CD14-positive monocyte (primary cell): ENCODE measurements around the gene ARID4B. TPM values are rescaled to one million over a fixed set of nuclear protein-coding genes. Genes with fewer than 3 reads are reported as not detected.

Source experiments
- DNase-seq, 3 donors: peaks; one replicate each; pipeline ENCODE4 v3.0.0-alpha.2; 2011 to 2022
- H2AFZ ChIP-seq: 2 replicates; pipeline ENCODE4 v1.6.0; 2012; ENCODE audit warnings: mild to moderate bottlenecking, low read depth, low read length, inconsistent platforms; ENCODE audit not compliant: insufficient read depth, poor library complexity, severe bottlenecking
- H3K27ac ChIP-seq, 2 donors: 1 replicate in 1 of 2; 2 replicates in 1 of 2; pipeline ENCODE4 v1.5.1; 2012 to 2013; ENCODE audit warnings: low read length in 2 of 2, control low read depth in 1 of 2, inconsistent platforms in 1 of 2, low read depth in 1 of 2, mild to moderate bottlenecking in 1 of 2
- H3K27me3 ChIP-seq, 2 donors: one replicate each; pipeline versions ENCODE4 v1.6.0 to v1.6.1; 2011 to 2013; ENCODE audit warnings: low read length in 2 of 2; ENCODE audit not compliant: control insufficient read depth in 2 of 2, insufficient read depth in 2 of 2
- H3K36me3 ChIP-seq, 2 donors: replicated peaks in 1 of 2; 1 replicate in 1 of 2; 2 replicates in 1 of 2; pipeline versions ENCODE4 v1.5.1 to v1.6.1; 2012 to 2013; ENCODE audit warnings: low read length in 2 of 2, control low read depth in 1 of 2, inconsistent platforms in 1 of 2, mild to moderate bottlenecking in 1 of 2; ENCODE audit not compliant: insufficient read depth in 2 of 2, control insufficient read depth in 1 of 2
- H3K4me1 ChIP-seq, 2 donors: 1 replicate in 1 of 2; 2 replicates in 1 of 2; pipeline versions ENCODE4 v1.5.1 to v1.6.1; 2012 to 2013; ENCODE audit warnings: low read length in 2 of 2, control low read depth in 1 of 2, inconsistent platforms in 1 of 2, mild to moderate bottlenecking in 1 of 2, moderate library complexity in 1 of 2; ENCODE audit not compliant: insufficient read depth in 2 of 2, control insufficient read depth in 1 of 2
- H3K4me2 ChIP-seq: replicated peaks from 2 replicates; pipeline ENCODE3; 2012; ENCODE audit warnings: low read length, moderate library complexity, mild to moderate bottlenecking; ENCODE audit not compliant: poor library complexity, severe bottlenecking; ENCODE audit errors: extremely low read depth
- H3K4me3 ChIP-seq, 3 experiments: fragments of 200-600 bp in 1 of 3; sonication (generic) in 1 of 3; replicated peaks in 1 of 3; 1 replicate in 2 of 3; 2 replicates in 1 of 3; pipeline ENCODE4 v1.5.1; 2011 to 2013; ENCODE audit warnings: low read length in 3 of 3, mild to moderate bottlenecking in 3 of 3, control low read depth in 2 of 3, low read depth in 2 of 3, inconsistent platforms in 1 of 3, moderate library complexity in 1 of 3
- H3K79me2 ChIP-seq: 2 replicates; pipeline ENCODE4 v1.6.0; 2012; ENCODE audit warnings: mild to moderate bottlenecking, control low read depth, inconsistent platforms, low read length, moderate library complexity; ENCODE audit not compliant: insufficient read depth
- H3K9ac ChIP-seq: 2 replicates; pipeline ENCODE4 v1.6.0; 2017; ENCODE audit warnings: low read length, mild to moderate bottlenecking; ENCODE audit not compliant: insufficient read depth, poor library complexity, severe bottlenecking
- H3K9me3 ChIP-seq, 2 donors: replicated peaks in 1 of 2; 1 replicate in 1 of 2; 2 replicates in 1 of 2; pipeline versions ENCODE4 v1.5.1 to v1.6.1; 2012 to 2013; ENCODE audit warnings: low read length in 2 of 2, control low read depth in 1 of 2; ENCODE audit not compliant: control insufficient read depth in 1 of 2, insufficient read depth in 1 of 2
- H4K20me1 ChIP-seq: 2 replicates; pipeline ENCODE4 v1.6.0; 2012; ENCODE audit warnings: mild to moderate bottlenecking, low read length, control low read depth, moderate library complexity; ENCODE audit not compliant: insufficient read depth
- H3K27ac Mint-ChIP-seq, 7 donors: one replicate each; pipeline ENCODE4 v1.8.0; 2020; ENCODE audit warnings: mild to moderate bottlenecking in 7 of 7, mixed read lengths in 7 of 7, moderate library complexity in 6 of 7, inconsistent platforms in 2 of 7
- H3K27me3 Mint-ChIP-seq, 3 donors: one replicate each; pipeline ENCODE4 v1.8.0; 2021 to 2022; ENCODE audit warnings: low read depth in 3 of 3, mild to moderate bottlenecking in 3 of 3, mixed read lengths in 3 of 3, moderate library complexity in 3 of 3, inconsistent platforms in 1 of 3
- H3K36me3 Mint-ChIP-seq, 2 donors: one replicate each; pipeline ENCODE4 v1.8.0; 2020; ENCODE audit warnings: mixed read lengths in 2 of 2, inconsistent platforms in 1 of 2, mild to moderate bottlenecking in 1 of 2
- H3K4me1 Mint-ChIP-seq: one replicate; pipeline ENCODE4 v1.8.0; 2020; ENCODE audit warnings: mild to moderate bottlenecking, mixed read lengths
- H3K4me3 Mint-ChIP-seq, 2 donors: one replicate each; pipeline ENCODE4 v1.8.0; 2020; ENCODE audit warnings: mild to moderate bottlenecking in 2 of 2, mixed read lengths in 2 of 2, moderate library complexity in 1 of 2
- H3K9me3 Mint-ChIP-seq, 7 donors: one replicate each; pipeline ENCODE4 v1.8.0; 2020 to 2022; ENCODE audit warnings: mixed read lengths in 7 of 7, mild to moderate bottlenecking in 6 of 7, moderate library complexity in 6 of 7, inconsistent platforms in 2 of 7
- WGBS: methylation state at CpG from one replicate; pipeline ENCODE4 v1.1.5; 2013; ENCODE audit warnings: missing lambda C conversion rate; ENCODE audit not compliant: insufficient coverage; 5-methylcytosine and 5-hydroxymethylcytosine counted together
- intact Hi-C, 2 donors: fragments of 100-400 bp; cut with micrococcal nuclease; formaldehyde crosslinking; loops; one replicate each; pipeline versions ENCODE4 v1.15.0 to v1.15.1; 2023
- polyA plus RNA-seq, 3 donors: library from polyadenylated mRNA; depleted of rRNA in 1 of 3; unstranded in 2 of 3; stranded (reverse) in 1 of 3; fragments of 300-500 nt in 2 of 3; fragments of >200 nt in 1 of 3; fragmentation: Illumina TruSeq in 2 of 3; gene quantifications; 1 replicate in 2 of 3; 2 replicates in 1 of 3; pipeline ENCODE4 v1.2.3, GENCODE V29; 2012 to 2021
- TF ChIP-seq, protein P1 (sequence below): fragments of 200-600 bp; IDR thresholded peaks from one replicate; pipeline ENCODE4 v1.8.0; 2022; ENCODE audit warnings: antibody characterized with exemption, mild to moderate bottlenecking

Gene ARID4B
- polyA plus RNA-seq, 3 donors = 9.3 to 15.4 (median 11.1) TPM

DNA sequence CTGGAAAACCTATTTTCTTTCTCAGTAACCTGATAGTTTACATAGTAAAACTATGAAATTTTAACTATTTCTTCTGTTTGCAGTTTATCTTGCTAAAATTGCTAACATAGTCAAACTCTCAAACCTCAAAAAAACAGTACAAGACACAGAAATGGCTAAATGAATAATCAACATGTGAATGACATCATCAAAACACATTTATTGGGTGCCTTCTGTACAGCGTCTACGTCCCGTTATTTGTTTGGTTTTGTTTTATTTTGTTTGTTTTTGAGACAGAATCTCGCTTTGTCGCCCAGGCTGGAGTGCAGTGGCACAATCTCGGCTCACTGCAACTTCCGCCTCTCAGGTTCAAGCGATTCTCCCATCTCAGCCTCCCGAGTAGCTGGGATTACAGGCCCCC lies 178.2 kb downstream of the ARID4B start:
- peak overlapping the region in 2 of 7 donors; percentile 26 to 33 for H3K27ac Mint-ChIP-seq
- no peaks in the 10 kb centered on the region for H3K9me3 Mint-ChIP-seq
- Histone ChIP-seq H4K20me1 (peaks cover 19% of the 10 kb centered on the region), H3K4me1 (no peaks in the 10 kb centered on the region), H3K9me3 (no peaks in the 10 kb centered on the region), H3K9ac (no peak overlapping the region), H3K36me3 (peaks cover 90 to 97% of the 10 kb centered on the region in 2 donors), H3K79me2 (peaks cover 10% of the 10 kb centered on the region), H3K27ac (no peak overlapping the region), H3K4me2 (no peak overlapping the region), H3K27me3 (no peaks in the 10 kb centered on the region), H3K4me3 (no peak overlapping the region), H2AFZ (no peak overlapping the region)
- intact Hi-C loops = no loop called here
- TF ChIP-seq, protein P1, sequence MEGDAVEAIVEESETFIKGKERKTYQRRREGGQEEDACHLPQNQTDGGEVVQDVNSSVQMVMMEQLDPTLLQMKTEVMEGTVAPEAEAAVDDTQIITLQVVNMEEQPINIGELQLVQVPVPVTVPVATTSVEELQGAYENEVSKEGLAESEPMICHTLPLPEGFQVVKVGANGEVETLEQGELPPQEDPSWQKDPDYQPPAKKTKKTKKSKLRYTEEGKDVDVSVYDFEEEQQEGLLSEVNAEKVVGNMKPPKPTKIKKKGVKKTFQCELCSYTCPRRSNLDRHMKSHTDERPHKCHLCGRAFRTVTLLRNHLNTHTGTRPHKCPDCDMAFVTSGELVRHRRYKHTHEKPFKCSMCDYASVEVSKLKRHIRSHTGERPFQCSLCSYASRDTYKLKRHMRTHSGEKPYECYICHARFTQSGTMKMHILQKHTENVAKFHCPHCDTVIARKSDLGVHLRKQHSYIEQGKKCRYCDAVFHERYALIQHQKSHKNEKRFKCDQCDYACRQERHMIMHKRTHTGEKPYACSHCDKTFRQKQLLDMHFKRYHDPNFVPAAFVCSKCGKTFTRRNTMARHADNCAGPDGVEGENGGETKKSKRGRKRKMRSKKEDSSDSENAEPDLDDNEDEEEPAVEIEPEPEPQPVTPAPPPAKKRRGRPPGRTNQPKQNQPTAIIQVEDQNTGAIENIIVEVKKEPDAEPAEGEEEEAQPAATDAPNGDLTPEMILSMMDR = no peak
- no peaks in the 10 kb centered on the region for H3K4me1 Mint-ChIP-seq
- no peak overlapping the region for H3K4me3 Mint-ChIP-seq
- DNase-seq = no peak
- H3K27me3 Mint-ChIP-seq = no peaks in the 10 kb centered on the region
- WGBS = 100% methylated on average over 5 of the region's 9 CpGs
- peaks cover 76 to 95% of the 10 kb centered on the region in 2 donors for H3K36me3 Mint-ChIP-seq

DNA sequence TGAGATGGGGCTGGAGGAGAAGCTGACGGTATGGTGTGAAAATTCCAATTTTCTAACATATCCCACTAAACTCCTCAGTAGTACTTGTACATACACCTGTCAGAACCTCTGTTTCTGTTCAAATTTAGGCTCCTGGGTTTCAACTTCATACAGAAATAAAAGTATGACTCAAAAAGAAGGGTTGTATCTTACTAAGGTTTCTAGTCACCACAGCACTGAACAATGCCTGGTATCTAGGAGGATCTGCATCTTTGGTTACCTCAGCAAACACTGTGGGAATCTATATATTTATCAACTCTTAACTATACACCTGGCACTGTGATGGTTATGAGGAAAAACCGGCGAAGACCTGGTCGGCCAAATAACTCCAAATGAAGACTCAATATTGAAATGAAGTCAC lies 180.7 kb downstream of the ARID4B start:
- Histone ChIP-seq H3K4me1 (no peaks in the 10 kb centered on the region), H3K79me2 (peaks cover 10% of the 10 kb centered on the region), H4K20me1 (peaks cover 19% of the 10 kb centered on the region), H3K4me3 (no peak overlapping the region), H3K27ac (no peak overlapping the region), H3K27me3 (no peaks in the 10 kb centered on the region), H3K9me3 (no peaks in the 10 kb centered on the region), H3K4me2 (no peak overlapping the region), H2AFZ (no peak overlapping the region), H3K36me3 (peaks cover 88 to 97% of the 10 kb centered on the region in 2 donors), H3K9ac (no peak overlapping the region)
- intact Hi-C loops = no loop called here
- no peak for DNase-seq
- Mint-ChIP-seq H3K36me3 (peaks cover 71 to 93% of the 10 kb centered on the region in 2 donors), H3K4me1 (no peaks in the 10 kb centered on the region), H3K27me3 (no peaks in the 10 kb centered on the region), H3K27ac (peak overlapping the region in 2 of 7 donors; percentile 31 to 61), H3K9me3 (peaks cover 0 to under 1% (median 0%) of the 10 kb centered on the region in 7 donors), H3K4me3 (no peak overlapping the region)
- TF ChIP-seq, protein P1 = no peak
- no CpG with 5 or more reads among the region's 4 CpGs for WGBS
